Measurements from ENCODE around the gene TRAPPC14. TPM values are rescaled to one million over a fixed set of nuclear protein-coding genes. Genes with fewer than 3 reads are reported as not detected.

Gene TRAPPC14
- total RNA-seq, 2 experiments from 2014 or later, result 15.7 to 17.4 TPM

DNA sequence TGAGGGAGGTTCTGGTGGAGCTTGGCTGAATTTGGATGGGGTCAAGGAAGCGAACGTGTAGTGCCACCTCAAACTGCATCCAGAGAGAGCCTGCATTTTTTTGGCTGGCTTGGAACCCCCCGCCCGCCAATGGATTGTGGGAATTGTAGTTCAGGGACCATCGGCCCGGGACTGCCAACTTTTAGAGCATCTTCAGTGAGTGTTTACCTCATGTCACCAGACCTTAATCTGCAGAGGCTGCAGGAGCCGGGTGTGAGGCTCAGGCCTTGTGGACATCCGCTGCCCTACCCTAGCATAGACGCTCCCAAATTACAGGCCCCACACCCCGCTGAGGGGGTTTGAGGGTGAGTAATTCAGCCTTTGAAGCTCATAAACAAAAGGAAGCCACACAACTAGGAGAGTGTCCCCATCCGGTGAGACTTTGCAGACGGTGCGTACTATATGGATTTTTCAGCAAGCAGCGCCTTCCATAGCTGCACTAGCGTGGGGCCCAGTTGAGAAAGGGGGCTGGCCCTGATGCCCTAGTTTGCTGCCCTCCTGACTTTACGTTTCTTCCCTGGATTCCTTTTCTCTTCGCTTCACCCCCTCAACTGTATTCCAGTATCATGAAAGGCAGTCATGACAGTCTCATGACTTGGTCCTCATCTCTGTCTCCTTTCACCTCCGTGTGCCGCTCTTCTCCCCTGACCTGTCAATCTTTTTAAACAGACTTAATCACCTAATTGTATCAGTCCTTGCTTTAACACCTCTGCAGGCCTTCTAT lies 38.4 kb downstream of the TRAPPC14 start:
- peaks cover 27% of the 10 kb centered on the region for H3K4me1 Mint-ChIP-seq (ENCODE audit: low read depth)
- peak overlapping the region; percentile 89 for H3K27ac Mint-ChIP-seq
- DNase-seq, result peak; percentile 83
- no peaks in the 10 kb centered on the region for H3K9me3 Mint-ChIP-seq
- no peaks in the 10 kb centered on the region for H3K27me3 Mint-ChIP-seq
- POLR2A ChIA-PET, result interaction anchor here (1.2 to 3.0 kb wide), 8 partner anchors 14 to 105 kb away, joined by 3 to 24 read pairs (median 3); partner anchors contain the start of genes AP4M1, GAL3ST4, GPC2 and MCM7
- H3K4me3 Mint-ChIP-seq, result peak overlapping the region; percentile 89
- peak; percentile 61 for ATAC-seq
- intact Hi-C loops (cut with micrococcal nuclease), result loop anchor here (10.0 kb wide), 1 partner anchor 205 kb away; the partner anchor contains the start of gene TRIM4
- TF ChIP-seq, protein P1, sequence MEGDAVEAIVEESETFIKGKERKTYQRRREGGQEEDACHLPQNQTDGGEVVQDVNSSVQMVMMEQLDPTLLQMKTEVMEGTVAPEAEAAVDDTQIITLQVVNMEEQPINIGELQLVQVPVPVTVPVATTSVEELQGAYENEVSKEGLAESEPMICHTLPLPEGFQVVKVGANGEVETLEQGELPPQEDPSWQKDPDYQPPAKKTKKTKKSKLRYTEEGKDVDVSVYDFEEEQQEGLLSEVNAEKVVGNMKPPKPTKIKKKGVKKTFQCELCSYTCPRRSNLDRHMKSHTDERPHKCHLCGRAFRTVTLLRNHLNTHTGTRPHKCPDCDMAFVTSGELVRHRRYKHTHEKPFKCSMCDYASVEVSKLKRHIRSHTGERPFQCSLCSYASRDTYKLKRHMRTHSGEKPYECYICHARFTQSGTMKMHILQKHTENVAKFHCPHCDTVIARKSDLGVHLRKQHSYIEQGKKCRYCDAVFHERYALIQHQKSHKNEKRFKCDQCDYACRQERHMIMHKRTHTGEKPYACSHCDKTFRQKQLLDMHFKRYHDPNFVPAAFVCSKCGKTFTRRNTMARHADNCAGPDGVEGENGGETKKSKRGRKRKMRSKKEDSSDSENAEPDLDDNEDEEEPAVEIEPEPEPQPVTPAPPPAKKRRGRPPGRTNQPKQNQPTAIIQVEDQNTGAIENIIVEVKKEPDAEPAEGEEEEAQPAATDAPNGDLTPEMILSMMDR (IDR thresholded peaks at IDR 0.05), result no peak
- CTCF ChIA-PET, result interaction anchor here (1.0 to 1.6 kb wide), 4 partner anchors 11 to 202 kb away, joined by 3 to 7 read pairs (median 4); partner anchors contain the start of gene AP4M1
- peaks cover 9% of the 10 kb centered on the region for H3K36me3 Mint-ChIP-seq (ENCODE audit: low read depth)

GRCh38 chr7:100119072-100119969 lies 39.2 kb downstream of the TRAPPC14 start, which contains the start of the genes CNPY4 and TAF6:
TSS of gene CNPY4 (plus strand) at chr7:100119634. CDS start at chr7:100119745, 111 bp downstream.
TSS of gene TAF6 (minus strand) at chr7:100119358. CDS start at chr7:100114209, 5,149 bp downstream.
- ATAC-seq (peak; percentile 83), DNase-seq (peak; percentile 95)
- intact Hi-C loops (cut with micrococcal nuclease), result no loop called here
- H3K27me3 Mint-ChIP-seq, result no peaks in the 10 kb centered on the region
- ChIA-PET CTCF (interaction anchor here (1.0 to 1.6 kb wide), 4 partner anchors 12 to 201 kb away, joined by 3 to 7 read pairs (median 4); partner anchors contain the start of gene AP4M1), POLR2A (interaction anchor here (1.2 to 3.0 kb wide), 6 partner anchors 18 to 104 kb away, joined by 3 to 24 read pairs (median 5); partner anchors contain the start of genes AP4M1, GAL3ST4, MCM7 and ZKSCAN1)
- H3K36me3 Mint-ChIP-seq (ENCODE audit: low read depth), result peaks cover 9% of the 10 kb centered on the region
- TF ChIP-seq, protein P1 (IDR thresholded peaks at IDR 0.05), result no peak
- H3K4me1 Mint-ChIP-seq (ENCODE audit: low read depth), result peaks cover 18% of the 10 kb centered on the region
- H3K4me3 Mint-ChIP-seq, result peak within 1 kb of the TSS; percentile 89
- H3K9me3 Mint-ChIP-seq, result no peaks in the 10 kb centered on the region
- peak within 1 kb of the TSS; percentile 89 for H3K27ac Mint-ChIP-seq

GRCh38 chr7:100118388-100119071 lies 40.0 kb downstream of the TRAPPC14 start:
- intact Hi-C loops (cut with micrococcal nuclease), result no loop called here
- Mint-ChIP-seq H3K4me3 (peak overlapping the region; percentile 89), H3K27ac (peak overlapping the region; percentile 89), H3K27me3 (no peaks in the 10 kb centered on the region), H3K4me1 (ENCODE audit: low read depth) (peaks cover 18% of the 10 kb centered on the region), H3K9me3 (no peaks in the 10 kb centered on the region), H3K36me3 (ENCODE audit: low read depth) (peaks cover 9% of the 10 kb centered on the region)
- TF ChIP-seq, protein P1 (IDR thresholded peaks at IDR 0.05), result no peak
- ATAC-seq (no peak), DNase-seq (no peak)
- ChIA-PET POLR2A (interaction anchor here (0.8 to 1.4 kb wide), 2 partner anchors 32 to 41 kb away, joined by 3 to 4 read pairs; no protein-coding TSS in a partner anchor), CTCF (no interaction called here)

- CTCF ChIA-PET, result no interaction called here
- Mint-ChIP-seq H3K27ac (no peak overlapping the region), H3K27me3 (no peaks in the 10 kb centered on the region), H3K36me3 (ENCODE audit: low read depth) (peaks cover 12% of the 10 kb centered on the region), H3K9me3 (no peaks in the 10 kb centered on the region), H3K4me1 (ENCODE audit: low read depth) (peaks cover 8% of the 10 kb centered on the region), H3K4me3 (no peak overlapping the region)
- no peak for DNase-seq
- intact Hi-C loops (cut with micrococcal nuclease), result no loop called here
- ATAC-seq, result no peak
- POLR2A ChIA-PET, result interaction anchor here (1.0 to 4.8 kb wide), 2 partner anchors 11 to 13 kb away, joined by 4 to 59 read pairs; partner anchors contain the start of genes AP4M1, MBLAC1 and MCM7
- TF ChIP-seq, protein P1 (IDR thresholded peaks at IDR 0.05), result no peak
Measured at GRCh38 chr7:100115026-100115425, 43.5 kb downstream of the TRAPPC14 start.
